ENCODE measurements around the gene PLXNC1. TPM values are rescaled to one million over a fixed set of nuclear protein-coding genes. Genes with fewer than 3 reads are reported as not detected.

The PLXNC1 gene
- total RNA-seq, 1 donor from 2014 or later: under 0.01 TPM

DNA sequence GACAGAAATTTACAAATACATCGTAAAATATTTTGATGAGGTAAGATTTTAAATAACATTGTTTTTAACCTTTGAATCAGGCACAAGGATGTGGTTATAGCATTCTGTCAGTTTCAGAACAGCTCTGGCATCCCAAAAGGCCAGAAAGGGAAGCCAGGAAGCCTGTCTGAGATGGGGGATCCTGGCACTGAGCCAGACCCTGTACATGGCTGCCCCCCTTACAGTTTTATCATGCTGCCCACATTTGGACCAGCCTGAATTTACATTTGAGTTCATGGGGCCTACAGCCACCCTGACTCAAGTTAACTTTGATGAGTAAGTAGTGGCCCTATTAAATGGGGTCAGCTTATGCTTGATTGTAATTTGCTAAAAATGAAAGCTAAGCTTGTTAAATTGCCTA is 155.6 kb downstream of the PLXNC1 start:
- H3K27me3 ChIP-seq (ENCODE audit: control insufficient read depth, insufficient read depth, low read length): no peaks in the 10 kb centered on the region
- no peaks in the 10 kb centered on the region for H3K36me3 ChIP-seq (ENCODE audit: control insufficient read depth, insufficient read depth, low read length)
- TF ChIP-seq, protein P1, sequence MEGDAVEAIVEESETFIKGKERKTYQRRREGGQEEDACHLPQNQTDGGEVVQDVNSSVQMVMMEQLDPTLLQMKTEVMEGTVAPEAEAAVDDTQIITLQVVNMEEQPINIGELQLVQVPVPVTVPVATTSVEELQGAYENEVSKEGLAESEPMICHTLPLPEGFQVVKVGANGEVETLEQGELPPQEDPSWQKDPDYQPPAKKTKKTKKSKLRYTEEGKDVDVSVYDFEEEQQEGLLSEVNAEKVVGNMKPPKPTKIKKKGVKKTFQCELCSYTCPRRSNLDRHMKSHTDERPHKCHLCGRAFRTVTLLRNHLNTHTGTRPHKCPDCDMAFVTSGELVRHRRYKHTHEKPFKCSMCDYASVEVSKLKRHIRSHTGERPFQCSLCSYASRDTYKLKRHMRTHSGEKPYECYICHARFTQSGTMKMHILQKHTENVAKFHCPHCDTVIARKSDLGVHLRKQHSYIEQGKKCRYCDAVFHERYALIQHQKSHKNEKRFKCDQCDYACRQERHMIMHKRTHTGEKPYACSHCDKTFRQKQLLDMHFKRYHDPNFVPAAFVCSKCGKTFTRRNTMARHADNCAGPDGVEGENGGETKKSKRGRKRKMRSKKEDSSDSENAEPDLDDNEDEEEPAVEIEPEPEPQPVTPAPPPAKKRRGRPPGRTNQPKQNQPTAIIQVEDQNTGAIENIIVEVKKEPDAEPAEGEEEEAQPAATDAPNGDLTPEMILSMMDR (IDR thresholded peaks at IDR 0.05; ENCODE audit: insufficient read depth, low read length, severe bottlenecking): no peak
- FAIRE-seq: no peak
- no peak for DNase-seq (ENCODE audit: low read depth)
- no peak overlapping the region for H3K4me3 ChIP-seq (ENCODE audit: low read depth, low read length)

- no peaks in the 10 kb centered on the region for H3K36me3 ChIP-seq (ENCODE audit: control insufficient read depth, insufficient read depth, low read length)
- DNase-seq (ENCODE audit: low read depth) (no peak), FAIRE-seq (no peak)
- TF ChIP-seq, protein P1 (IDR thresholded peaks at IDR 0.05; ENCODE audit: insufficient read depth, low read length, severe bottlenecking): no peak
- no peak overlapping the region for H3K4me3 ChIP-seq (ENCODE audit: low read depth, low read length)
- H3K27me3 ChIP-seq (ENCODE audit: control insufficient read depth, insufficient read depth, low read length): no peaks in the 10 kb centered on the region
Observed at GRCh38 chr12:94304566-94305061, 156.2 kb downstream of the PLXNC1 start.

- TF ChIP-seq, protein P1 (IDR thresholded peaks at IDR 0.05; ENCODE audit: insufficient read depth, low read length, severe bottlenecking): no peak
- peak; percentile 38 for DNase-seq (ENCODE audit: low read depth)
- no peak for FAIRE-seq
- Histone ChIP-seq H3K36me3 (ENCODE audit: control insufficient read depth, insufficient read depth, low read length) (no peaks in the 10 kb centered on the region), H3K27me3 (ENCODE audit: control insufficient read depth, insufficient read depth, low read length) (no peaks in the 10 kb centered on the region), H3K4me3 (ENCODE audit: low read depth, low read length) (no peak overlapping the region)
Observed at GRCh38 chr12:94305130-94305957, 157.0 kb downstream of the PLXNC1 start.

- no peak for FAIRE-seq
- TF ChIP-seq, protein P1 (IDR thresholded peaks at IDR 0.05; ENCODE audit: insufficient read depth, low read length, severe bottlenecking): no peak
- no peak overlapping the region for H3K4me3 ChIP-seq (ENCODE audit: low read depth, low read length)
- H3K36me3 ChIP-seq (ENCODE audit: control insufficient read depth, insufficient read depth, low read length): no peaks in the 10 kb centered on the region
- no peak for DNase-seq (ENCODE audit: low read depth)
- no peaks in the 10 kb centered on the region for H3K27me3 ChIP-seq (ENCODE audit: control insufficient read depth, insufficient read depth, low read length)
Observed at GRCh38 chr12:94308612-94309011, 160.2 kb downstream of the PLXNC1 start.

DNA sequence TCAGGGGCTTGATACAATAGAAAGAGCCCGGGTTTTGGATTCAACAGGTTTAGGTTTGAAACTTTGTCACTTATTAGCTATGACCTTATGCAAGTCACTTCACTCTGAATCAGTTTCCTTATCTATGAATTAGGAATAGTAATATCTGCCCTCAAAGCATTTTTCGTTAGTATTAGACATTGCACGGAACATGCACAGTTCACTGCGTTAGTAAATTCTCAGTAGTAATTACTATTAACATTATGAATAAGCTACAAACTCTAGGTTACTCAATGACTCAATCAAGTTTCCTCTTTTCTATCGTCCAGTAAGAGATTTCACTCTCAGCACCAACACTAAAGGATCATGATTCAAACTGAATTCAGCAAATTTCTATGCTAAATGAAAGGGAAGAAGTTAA is 161.0 kb downstream of the PLXNC1 start:
- no peak overlapping the region for H3K4me3 ChIP-seq (ENCODE audit: low read depth, low read length)
- FAIRE-seq (no peak), DNase-seq (ENCODE audit: low read depth) (no peak)
- no peaks in the 10 kb centered on the region for H3K36me3 ChIP-seq (ENCODE audit: control insufficient read depth, insufficient read depth, low read length)
- TF ChIP-seq, protein P1 (IDR thresholded peaks at IDR 0.05; ENCODE audit: insufficient read depth, low read length, severe bottlenecking): no peak
- H3K27me3 ChIP-seq (ENCODE audit: control insufficient read depth, insufficient read depth, low read length): no peaks in the 10 kb centered on the region
